ENCODE results near the gene MUC5AC. TPM values are rescaled to one million over a fixed set of nuclear protein-coding genes. Genes with fewer than 3 reads are reported as not detected.
"Not testable (repeated sequence)": the region's sequence is repeated elsewhere in the genome, so short reads cannot be mapped to it uniquely, and the experiment has no call there.

The MUC5AC gene
- total and polyA plus RNA-seq, 12 donors: under 0.01 TPM; not detected in 9

DNA sequence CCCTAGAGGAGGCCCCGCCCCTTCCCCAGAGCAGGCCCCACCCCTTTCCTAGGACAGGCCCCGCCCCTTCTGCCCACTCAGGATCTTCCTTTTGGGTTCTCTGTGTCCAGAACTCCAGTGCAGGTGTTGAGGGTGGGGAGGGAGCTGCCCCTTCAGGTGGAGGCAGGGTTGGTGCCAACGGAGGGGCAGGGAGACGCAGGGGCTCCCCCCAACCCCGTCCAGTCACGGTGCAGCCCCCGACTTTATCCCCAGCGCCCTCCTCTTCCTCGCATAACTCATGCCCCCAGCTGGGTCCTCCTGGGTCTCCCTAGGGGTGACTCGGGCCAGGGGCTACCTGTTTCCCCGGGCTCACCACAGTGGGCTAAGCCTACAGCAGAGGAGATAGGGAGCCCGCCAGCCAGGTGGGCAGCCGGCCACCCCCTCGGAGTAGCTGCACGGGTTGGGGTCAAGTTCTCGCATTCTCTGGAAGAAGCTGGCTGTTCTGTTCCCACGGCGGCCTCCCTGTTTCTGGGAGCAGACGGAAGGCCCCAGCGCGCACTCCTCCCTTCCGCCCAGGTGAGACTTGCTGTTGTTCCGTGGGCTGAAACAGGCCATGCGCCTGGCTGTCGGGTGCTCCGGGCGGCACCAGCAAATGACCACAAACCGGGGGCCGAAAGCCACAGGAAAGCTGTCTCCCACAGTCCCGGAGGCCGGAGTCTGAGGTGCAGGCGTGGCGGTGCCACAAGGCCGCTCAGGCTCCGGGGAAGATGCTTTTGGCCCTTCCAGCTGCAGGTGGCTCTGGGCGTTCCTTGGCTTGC is 44.1 kb upstream of the MUC5AC start:
- DNase-seq: peak in 1 of 7 donors; percentile 6
- TF ChIP-seq, protein P1, sequence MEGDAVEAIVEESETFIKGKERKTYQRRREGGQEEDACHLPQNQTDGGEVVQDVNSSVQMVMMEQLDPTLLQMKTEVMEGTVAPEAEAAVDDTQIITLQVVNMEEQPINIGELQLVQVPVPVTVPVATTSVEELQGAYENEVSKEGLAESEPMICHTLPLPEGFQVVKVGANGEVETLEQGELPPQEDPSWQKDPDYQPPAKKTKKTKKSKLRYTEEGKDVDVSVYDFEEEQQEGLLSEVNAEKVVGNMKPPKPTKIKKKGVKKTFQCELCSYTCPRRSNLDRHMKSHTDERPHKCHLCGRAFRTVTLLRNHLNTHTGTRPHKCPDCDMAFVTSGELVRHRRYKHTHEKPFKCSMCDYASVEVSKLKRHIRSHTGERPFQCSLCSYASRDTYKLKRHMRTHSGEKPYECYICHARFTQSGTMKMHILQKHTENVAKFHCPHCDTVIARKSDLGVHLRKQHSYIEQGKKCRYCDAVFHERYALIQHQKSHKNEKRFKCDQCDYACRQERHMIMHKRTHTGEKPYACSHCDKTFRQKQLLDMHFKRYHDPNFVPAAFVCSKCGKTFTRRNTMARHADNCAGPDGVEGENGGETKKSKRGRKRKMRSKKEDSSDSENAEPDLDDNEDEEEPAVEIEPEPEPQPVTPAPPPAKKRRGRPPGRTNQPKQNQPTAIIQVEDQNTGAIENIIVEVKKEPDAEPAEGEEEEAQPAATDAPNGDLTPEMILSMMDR (IDR thresholded peaks at IDR 0.05): no peak
- no peak for TF ChIP-seq POLR2A (IDR thresholded peaks at IDR 0.05)
- Histone ChIP-seq H3K9me3 (replicated peaks in 1 of 3) (no peaks in the 10 kb centered on the region), H3K27me3 (peaks cover 3% of the 10 kb centered on the region), H3K4me3 (no peak overlapping the region), H3K27ac (no peak overlapping the region), H3K4me1 (replicated peaks in 1 of 2) (no peaks in the 10 kb centered on the region), H3K36me3 (replicated peaks in 1 of 2) (no peaks in the 10 kb centered on the region)
- intact Hi-C loops (cut with DNase I): no loop called here
- 82 to 86% (median 84%) methylated on average over 19 to 36 of the region's 36 CpGs for WGBS, 4 donors

DNA sequence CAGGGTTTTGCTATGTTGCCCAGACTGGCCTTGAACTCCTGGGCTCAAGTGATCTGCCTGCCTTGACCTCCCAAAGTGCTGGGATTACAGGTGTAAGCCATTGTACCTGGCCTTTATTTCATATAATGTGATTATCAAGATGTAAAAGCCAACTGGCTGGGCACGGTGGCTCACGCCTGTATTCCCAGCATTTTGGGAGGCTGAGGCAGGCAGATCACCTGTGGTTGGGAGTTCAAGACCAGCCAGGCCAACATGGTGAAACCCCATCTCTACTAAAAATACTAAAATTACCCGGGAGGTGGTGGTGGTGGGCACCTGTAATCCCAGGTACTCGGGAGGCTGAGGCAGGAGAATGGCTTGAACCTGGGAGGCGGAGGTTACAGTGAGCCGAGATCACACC is 42.5 kb upstream of the MUC5AC start:
- H3K27me3 ChIP-seq; H3K9me3 ChIP-seq (replicated peaks in 1 of 3); H3K4me3 ChIP-seq; H3K27ac ChIP-seq; H3K36me3 ChIP-seq (replicated peaks in 1 of 2); H3K4me1 ChIP-seq (replicated peaks in 1 of 2); intact Hi-C loops (cut with DNase I): not testable (repeated sequence)
- WGBS, 4 donors: 86 to 91% (median 88%) methylated on average over 6 of the region's 6 CpGs
- peak in 1 of 7 donors; percentile 1 for DNase-seq

DNA sequence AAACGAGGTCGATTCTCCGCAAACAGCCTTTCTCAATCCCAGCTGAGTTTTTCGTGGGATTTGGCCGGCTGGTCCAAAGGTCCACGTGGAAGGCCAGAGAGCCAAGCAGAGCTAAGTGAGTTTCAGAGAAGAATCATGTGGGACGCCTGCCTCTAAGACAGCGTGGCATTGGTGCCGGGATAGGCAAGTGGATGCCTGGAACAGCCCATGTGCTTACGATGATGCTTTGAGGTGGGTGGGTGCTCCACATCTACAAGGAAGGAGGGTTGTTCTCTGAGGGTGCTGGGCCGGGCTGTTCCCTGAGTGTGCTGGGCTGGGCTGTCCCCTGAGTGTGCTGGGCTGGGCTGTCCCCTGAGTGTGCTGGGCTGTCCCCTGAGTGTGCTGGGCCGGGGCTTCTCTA is 41.6 kb upstream of the MUC5AC start:
- H3K27ac ChIP-seq: no peak overlapping the region

DNA sequence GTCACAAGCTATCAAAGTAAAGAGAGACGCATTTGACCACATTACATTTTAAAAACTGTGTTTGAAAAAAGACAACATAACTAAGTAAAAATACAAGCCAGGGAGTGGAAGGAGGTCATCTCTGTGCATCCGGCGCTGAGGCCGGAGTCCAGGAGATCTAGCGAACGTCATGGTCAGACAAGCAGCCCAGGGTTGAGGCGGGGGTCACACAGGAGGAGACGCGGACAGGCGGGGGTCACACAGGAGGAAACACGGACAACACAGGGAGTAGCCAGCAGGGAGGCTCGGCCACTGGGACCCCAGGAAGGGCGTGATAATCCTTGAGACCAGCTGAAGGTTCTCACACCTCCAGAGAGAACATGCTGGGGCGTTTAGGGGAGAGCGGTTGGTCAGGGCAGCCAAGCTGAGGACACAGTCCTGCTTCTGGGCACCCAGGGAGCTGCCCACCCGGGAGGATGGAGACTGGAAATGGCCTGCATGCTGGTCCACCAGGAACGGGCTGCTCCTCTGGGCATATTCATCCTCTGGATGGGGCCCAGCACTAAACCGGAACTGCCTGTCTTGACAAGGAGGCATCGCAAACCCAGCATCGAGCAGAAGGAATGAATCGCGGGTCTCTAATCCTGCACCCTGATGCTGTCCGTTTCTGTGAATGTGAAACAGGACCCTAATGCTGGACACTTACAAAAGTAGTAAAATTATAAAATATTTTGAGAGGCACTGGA is 40.9 kb upstream of the MUC5AC start:
- peak in 1 of 7 donors; percentile 1 for DNase-seq

More for the DNA sequence above, 41.6 kb upstream of the MUC5AC start:
- TF ChIP-seq POLR2A (IDR thresholded peaks at IDR 0.05): no peak
- TF ChIP-seq, protein P1 (IDR thresholded peaks at IDR 0.05): no peak
- Histone ChIP-seq H3K4me1 (replicated peaks in 1 of 2) (no peaks in the 10 kb centered on the region), H3K36me3 (replicated peaks in 1 of 2) (no peaks in the 10 kb centered on the region), H3K4me3 (no peak overlapping the region), H3K9me3 (replicated peaks in 1 of 3) (no peaks in the 10 kb centered on the region), H3K27me3 (no peaks in the 10 kb centered on the region)
- intact Hi-C loops (cut with DNase I): no loop called here
- WGBS, 4 donors: 85 to 94% (median 91%) methylated on average over 11 to 12 of the region's 12 CpGs
- DNase-seq: peak in 1 of 7 donors; percentile 1

More for the DNA sequence above, 40.9 kb upstream of the MUC5AC start:
- Histone ChIP-seq H3K27me3 (no peaks in the 10 kb centered on the region), H3K4me1 (replicated peaks in 1 of 2) (no peaks in the 10 kb centered on the region), H3K27ac (no peak overlapping the region), H3K9me3 (replicated peaks in 1 of 3) (no peaks in the 10 kb centered on the region), H3K36me3 (replicated peaks in 1 of 2) (no peaks in the 10 kb centered on the region), H3K4me3 (no peak overlapping the region)
- no peak for TF ChIP-seq POLR2A (IDR thresholded peaks at IDR 0.05)
- TF ChIP-seq, protein P1 (IDR thresholded peaks at IDR 0.05): no peak
- intact Hi-C loops (cut with DNase I): no loop called here
- 53 to 72% (median 70%) methylated on average over 20 to 23 of the region's 23 CpGs for WGBS, 4 donors

Data from adrenal gland (tissue), 12 donors.